WTC11 (cell line): Measurements from ENCODE around the gene RUNX1. TPM values are rescaled to one million over a fixed set of nuclear protein-coding genes. Genes with fewer than 3 reads are reported as not detected.

Experiments
- ATAC-seq: fragments of 200-7000 bp; cut with Tn5 transposase; 2 replicates; pipeline ENCODE4 v1.10.0; 2021; ENCODE audit warnings: mild to moderate bottlenecking, moderate library complexity
- CTCF ChIA-PET: fragments of 300-600 bp; sonication (Branson Sonifier 250); formaldehyde crosslinking; loops from one replicate; lab custom pipeline; 2021; ENCODE audit warnings: antibody characterized with exemption; lab: Charles Lee
- POLR2A ChIA-PET: fragments of 350-600 bp; sonication (Branson Sonifier 250); formaldehyde crosslinking; loops from one replicate; lab custom pipeline; 2021; ENCODE audit warnings: antibody characterized with exemption; lab: Charles Lee
- DNase-seq: peaks from one replicate; pipeline ENCODE4 v3.0.0; 2021; ENCODE audit warnings: low spot score
- H3K27ac Mint-ChIP-seq: 2 replicates; pipeline ENCODE4 v1.8.0; 2021; ENCODE audit warnings: mixed read lengths
- H3K27me3 Mint-ChIP-seq: 2 replicates; pipeline ENCODE4 v1.8.0; 2021; ENCODE audit warnings: low read depth, mild to moderate bottlenecking, moderate library complexity, mixed read lengths
- H3K36me3 Mint-ChIP-seq: 2 replicates; pipeline ENCODE4 v1.8.0; 2021; ENCODE audit warnings: mixed read lengths
- H3K4me1 Mint-ChIP-seq: 2 replicates; pipeline ENCODE4 v1.8.0; 2022; ENCODE audit warnings: mixed read lengths
- H3K4me3 Mint-ChIP-seq: 2 replicates; pipeline ENCODE4 v1.8.0; 2021; ENCODE audit warnings: mild to moderate bottlenecking, moderate library complexity, mixed read lengths
- H3K9me3 Mint-ChIP-seq: 2 replicates; pipeline ENCODE4 v1.8.0; 2021; ENCODE audit warnings: mixed read lengths
- CREB1 ChIP-seq: sonication (generic); formaldehyde crosslinking; IDR thresholded peaks from 2 replicates; pipeline ENCODE4 v1.8.0; 2023; ENCODE audit warnings: mild to moderate bottlenecking, missing genetic modification reagents
- ESRRA ChIP-seq: sonication (generic); formaldehyde crosslinking; IDR thresholded peaks from 2 replicates; pipeline ENCODE4 v1.8.1; 2022; ENCODE audit warnings: mild to moderate bottlenecking, missing genetic modification reagents, borderline replicate concordance
- GABPB1 ChIP-seq: sonication (generic); formaldehyde crosslinking; IDR thresholded peaks from 2 replicates; pipeline ENCODE4 v1.8.1; 2023; ENCODE audit warnings: mild to moderate bottlenecking, missing genetic modification reagents
- GTF2I ChIP-seq: fragments of 250-450 bp; sonication (Bioruptor Pico); conservative IDR thresholded peaks from 2 replicates; pipeline ENCODE4 v1.4.0; 2021; ENCODE audit warnings: mild to moderate bottlenecking
- HMGA2 ChIP-seq: fragments of 250-450 bp; sonication (Bioruptor Pico); IDR thresholded peaks from 2 replicates; pipeline ENCODE4 v1.4.0; 2021; ENCODE audit warnings: mild to moderate bottlenecking, moderate library complexity
- JAZF1 ChIP-seq: fragments of 250-450 bp; sonication (Bioruptor Pico); IDR thresholded peaks from 2 replicates; pipeline ENCODE4 v1.9.0; 2021; ENCODE audit warnings: moderate library complexity, mild to moderate bottlenecking, inconsistent platforms
- MYBL2 ChIP-seq: sonication (generic); formaldehyde crosslinking; IDR thresholded peaks from 2 replicates; pipeline ENCODE4 v1.8.1; 2023; ENCODE audit warnings: mild to moderate bottlenecking, moderate library complexity, missing genetic modification reagents
- SMAD4 ChIP-seq: sonication (generic); formaldehyde crosslinking; IDR thresholded peaks from 2 replicates; pipeline ENCODE4 v1.8.0; 2022; ENCODE audit warnings: mild to moderate bottlenecking, missing genetic modification reagents
- SOX15 ChIP-seq: fragments of 250-450 bp; sonication (Bioruptor Pico); IDR thresholded peaks from 2 replicates; pipeline ENCODE4 v1.9.0; 2021; ENCODE audit warnings: mild to moderate bottlenecking
- TP53 ChIP-seq: sonication (generic); formaldehyde crosslinking; IDR thresholded peaks from 2 replicates; pipeline ENCODE4 v1.8.1; 2023; ENCODE audit warnings: mild to moderate bottlenecking, missing genetic modification reagents
- ZBTB21 ChIP-seq: sonication (generic); formaldehyde crosslinking; IDR thresholded peaks from 2 replicates; pipeline ENCODE4 v1.8.1; 2023; ENCODE audit warnings: mild to moderate bottlenecking, missing genetic modification reagents, borderline replicate concordance
- ZNF396 ChIP-seq: fragments of 250-450 bp; sonication (Bioruptor Pico); IDR thresholded peaks from 2 replicates; pipeline ENCODE4 v1.8.0; 2021; ENCODE audit warnings: mild to moderate bottlenecking, moderate library complexity, borderline replicate concordance
- total RNA-seq: library from RNA; stranded (reverse); gene quantifications from 3 replicates; pipeline ENCODE4 v1.2.3, GENCODE V29; 2021
- TF ChIP-seq, protein P1 (sequence below): sonication (generic); formaldehyde crosslinking; IDR thresholded peaks from 2 replicates; pipeline ENCODE4 v1.8.0; 2023; ENCODE audit warnings: missing genetic modification reagents, mild to moderate bottlenecking, borderline replicate concordance
- TF ChIP-seq, protein P2 (sequence below): fragments of 250-450 bp; sonication (Bioruptor Pico); conservative IDR thresholded peaks from 2 replicates; pipeline ENCODE4 v1.9.0; 2021; ENCODE audit warnings: mild to moderate bottlenecking
- TF ChIP-seq, protein P3 (sequence below): sonication (generic); formaldehyde crosslinking; IDR thresholded peaks from 2 replicates; pipeline ENCODE4 v1.8.0; 2023; ENCODE audit warnings: missing genetic modification reagents
- TF ChIP-seq, protein P4 (sequence below): sonication (generic); formaldehyde crosslinking; IDR thresholded peaks from 2 replicates; pipeline ENCODE4 v1.8.1; 2023; ENCODE audit warnings: mild to moderate bottlenecking, missing genetic modification reagents, borderline replicate concordance
- TF ChIP-seq, protein P5 (sequence below): fragments of 250-450 bp; sonication (Bioruptor Pico); IDR thresholded peaks from 2 replicates; pipeline ENCODE4 v1.9.0; 2021; ENCODE audit warnings: mild to moderate bottlenecking

Gene RUNX1
- total RNA-seq, 1 experiment from 2014 or later: 2.2 TPM

DNA sequence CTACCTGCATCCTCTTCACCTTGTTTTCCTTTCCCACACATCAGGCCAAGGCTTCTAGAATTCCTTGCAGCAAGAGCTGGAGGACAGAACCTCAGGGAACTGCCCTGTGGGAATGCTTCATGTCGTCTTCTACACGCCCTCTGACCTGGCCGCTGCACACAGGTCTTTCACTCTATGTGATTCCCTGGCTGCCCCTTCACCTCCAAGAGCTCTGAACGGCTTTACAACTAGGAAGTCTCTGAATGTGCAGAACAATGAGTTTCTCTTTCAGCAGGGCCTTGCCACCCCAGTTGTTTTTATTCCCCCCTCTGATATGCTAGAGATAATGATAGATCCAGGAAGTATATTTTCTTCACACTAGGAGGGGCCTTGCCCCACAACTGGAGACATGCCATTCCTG, 237.7 kb downstream of the RUNX1 start:
- Mint-ChIP-seq H3K27me3 (no peaks in the 10 kb centered on the region), H3K4me3 (no peak overlapping the region), H3K36me3 (peaks cover 6% of the 10 kb centered on the region), H3K27ac (no peak overlapping the region), H3K9me3 (peaks cover 7% of the 10 kb centered on the region), H3K4me1 (peaks cover 9% of the 10 kb centered on the region)
- POLR2A ChIA-PET: interaction anchor here (0.6 kb wide), 2 partner anchors 163 to 624 kb away, joined by 3 to 4 read pairs; no protein-coding TSS in a partner anchor
- TF ChIP-seq GABPB1 (CRISPR knock-in tag): no peak
- ATAC-seq (no peak), DNase-seq (no peak)
- CTCF ChIA-PET: interaction anchor here (1.4 kb wide), 1 partner anchor 66 kb away, joined by 3 read pairs; no protein-coding TSS in a partner anchor

DNA sequence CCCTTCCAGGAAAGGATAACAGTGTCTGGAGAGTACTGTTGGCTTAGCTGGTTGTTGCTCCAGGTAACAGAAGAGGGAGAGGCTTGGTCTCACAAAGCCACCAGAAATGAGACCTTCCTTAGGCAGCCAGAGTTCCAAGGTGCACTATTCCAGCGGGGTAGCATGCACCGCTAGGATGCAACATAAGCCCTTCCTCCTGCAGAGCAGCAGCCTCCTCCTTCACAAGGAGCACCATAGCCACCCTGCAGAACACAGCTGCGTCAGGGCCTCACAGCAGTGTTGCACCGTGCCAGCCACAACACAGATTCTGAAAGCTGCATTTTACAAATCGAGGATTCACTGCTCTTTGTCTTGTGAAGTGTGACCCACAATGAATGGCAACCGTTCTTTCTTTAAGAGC, 238.3 kb downstream of the RUNX1 start:
- ChIA-PET CTCF (interaction anchor here (1.4 kb wide), 1 partner anchor 65 kb away, joined by 3 read pairs; no protein-coding TSS in a partner anchor), POLR2A (interaction anchor here (0.6 kb wide), 2 partner anchors 164 to 625 kb away, joined by 3 to 4 read pairs; no protein-coding TSS in a partner anchor)

More for the DNA sequence above, 238.3 kb downstream of the RUNX1 start:
- no peak for TF ChIP-seq JAZF1 (CRISPR knock-in tag)
- no peak for TF ChIP-seq HMGA2 (CRISPR knock-in tag)
- no peak for TF ChIP-seq GTF2I
- TF ChIP-seq, protein P1, sequence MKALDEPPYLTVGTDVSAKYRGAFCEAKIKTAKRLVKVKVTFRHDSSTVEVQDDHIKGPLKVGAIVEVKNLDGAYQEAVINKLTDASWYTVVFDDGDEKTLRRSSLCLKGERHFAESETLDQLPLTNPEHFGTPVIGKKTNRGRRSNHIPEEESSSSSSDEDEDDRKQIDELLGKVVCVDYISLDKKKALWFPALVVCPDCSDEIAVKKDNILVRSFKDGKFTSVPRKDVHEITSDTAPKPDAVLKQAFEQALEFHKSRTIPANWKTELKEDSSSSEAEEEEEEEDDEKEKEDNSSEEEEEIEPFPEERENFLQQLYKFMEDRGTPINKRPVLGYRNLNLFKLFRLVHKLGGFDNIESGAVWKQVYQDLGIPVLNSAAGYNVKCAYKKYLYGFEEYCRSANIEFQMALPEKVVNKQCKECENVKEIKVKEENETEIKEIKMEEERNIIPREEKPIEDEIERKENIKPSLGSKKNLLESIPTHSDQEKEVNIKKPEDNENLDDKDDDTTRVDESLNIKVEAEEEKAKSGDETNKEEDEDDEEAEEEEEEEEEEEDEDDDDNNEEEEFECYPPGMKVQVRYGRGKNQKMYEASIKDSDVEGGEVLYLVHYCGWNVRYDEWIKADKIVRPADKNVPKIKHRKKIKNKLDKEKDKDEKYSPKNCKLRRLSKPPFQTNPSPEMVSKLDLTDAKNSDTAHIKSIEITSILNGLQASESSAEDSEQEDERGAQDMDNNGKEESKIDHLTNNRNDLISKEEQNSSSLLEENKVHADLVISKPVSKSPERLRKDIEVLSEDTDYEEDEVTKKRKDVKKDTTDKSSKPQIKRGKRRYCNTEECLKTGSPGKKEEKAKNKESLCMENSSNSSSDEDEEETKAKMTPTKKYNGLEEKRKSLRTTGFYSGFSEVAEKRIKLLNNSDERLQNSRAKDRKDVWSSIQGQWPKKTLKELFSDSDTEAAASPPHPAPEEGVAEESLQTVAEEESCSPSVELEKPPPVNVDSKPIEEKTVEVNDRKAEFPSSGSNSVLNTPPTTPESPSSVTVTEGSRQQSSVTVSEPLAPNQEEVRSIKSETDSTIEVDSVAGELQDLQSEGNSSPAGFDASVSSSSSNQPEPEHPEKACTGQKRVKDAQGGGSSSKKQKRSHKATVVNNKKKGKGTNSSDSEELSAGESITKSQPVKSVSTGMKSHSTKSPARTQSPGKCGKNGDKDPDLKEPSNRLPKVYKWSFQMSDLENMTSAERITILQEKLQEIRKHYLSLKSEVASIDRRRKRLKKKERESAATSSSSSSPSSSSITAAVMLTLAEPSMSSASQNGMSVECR (CRISPR knock-in tag): no peak
- TF ChIP-seq, protein P2, sequence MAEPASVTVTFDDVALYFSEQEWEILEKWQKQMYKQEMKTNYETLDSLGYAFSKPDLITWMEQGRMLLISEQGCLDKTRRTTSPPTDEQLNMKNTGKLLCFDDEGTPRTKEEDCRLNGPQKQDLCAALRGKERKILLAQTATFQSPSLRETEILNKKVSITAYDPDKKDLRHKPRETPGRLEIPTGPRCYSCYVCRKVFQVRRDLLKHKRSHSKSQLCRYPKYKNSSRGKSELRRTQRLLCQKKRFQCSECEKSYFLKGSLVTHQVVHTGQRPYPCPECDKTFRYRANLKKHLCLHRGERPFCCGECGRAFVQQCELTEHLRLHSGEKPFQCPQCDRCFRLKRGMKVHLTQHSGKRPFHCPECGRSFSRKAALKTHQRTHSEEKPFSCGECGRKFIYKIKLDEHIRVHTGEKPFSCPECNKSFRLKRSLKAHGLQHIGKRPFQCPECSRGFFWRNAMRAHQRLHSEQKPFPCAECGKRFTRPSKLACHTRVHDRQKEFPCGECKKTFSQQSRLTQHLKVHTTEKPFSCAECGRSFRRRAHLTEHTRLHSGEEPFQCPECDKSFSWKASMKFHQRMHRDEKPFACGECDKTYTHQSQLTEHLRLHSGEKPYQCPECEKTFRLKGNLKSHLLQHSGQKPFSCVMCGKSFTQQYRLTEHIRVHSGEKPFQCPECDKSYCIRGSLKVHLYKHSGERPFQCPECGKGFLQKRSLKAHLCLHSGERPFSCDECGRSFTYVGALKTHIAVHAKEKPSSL: no peak
- TF ChIP-seq CREB1 (CRISPR knock-in tag): no peak
- TF ChIP-seq SMAD4 (CRISPR knock-in tag): no peak
- TF ChIP-seq ZNF396 (CRISPR knock-in tag): no peak
- TF ChIP-seq, protein P3, sequence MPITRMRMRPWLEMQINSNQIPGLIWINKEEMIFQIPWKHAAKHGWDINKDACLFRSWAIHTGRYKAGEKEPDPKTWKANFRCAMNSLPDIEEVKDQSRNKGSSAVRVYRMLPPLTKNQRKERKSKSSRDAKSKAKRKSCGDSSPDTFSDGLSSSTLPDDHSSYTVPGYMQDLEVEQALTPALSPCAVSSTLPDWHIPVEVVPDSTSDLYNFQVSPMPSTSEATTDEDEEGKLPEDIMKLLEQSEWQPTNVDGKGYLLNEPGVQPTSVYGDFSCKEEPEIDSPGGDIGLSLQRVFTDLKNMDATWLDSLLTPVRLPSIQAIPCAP (CRISPR knock-in tag): no peak
- no peak for TF ChIP-seq TP53
- TF ChIP-seq, protein P4, sequence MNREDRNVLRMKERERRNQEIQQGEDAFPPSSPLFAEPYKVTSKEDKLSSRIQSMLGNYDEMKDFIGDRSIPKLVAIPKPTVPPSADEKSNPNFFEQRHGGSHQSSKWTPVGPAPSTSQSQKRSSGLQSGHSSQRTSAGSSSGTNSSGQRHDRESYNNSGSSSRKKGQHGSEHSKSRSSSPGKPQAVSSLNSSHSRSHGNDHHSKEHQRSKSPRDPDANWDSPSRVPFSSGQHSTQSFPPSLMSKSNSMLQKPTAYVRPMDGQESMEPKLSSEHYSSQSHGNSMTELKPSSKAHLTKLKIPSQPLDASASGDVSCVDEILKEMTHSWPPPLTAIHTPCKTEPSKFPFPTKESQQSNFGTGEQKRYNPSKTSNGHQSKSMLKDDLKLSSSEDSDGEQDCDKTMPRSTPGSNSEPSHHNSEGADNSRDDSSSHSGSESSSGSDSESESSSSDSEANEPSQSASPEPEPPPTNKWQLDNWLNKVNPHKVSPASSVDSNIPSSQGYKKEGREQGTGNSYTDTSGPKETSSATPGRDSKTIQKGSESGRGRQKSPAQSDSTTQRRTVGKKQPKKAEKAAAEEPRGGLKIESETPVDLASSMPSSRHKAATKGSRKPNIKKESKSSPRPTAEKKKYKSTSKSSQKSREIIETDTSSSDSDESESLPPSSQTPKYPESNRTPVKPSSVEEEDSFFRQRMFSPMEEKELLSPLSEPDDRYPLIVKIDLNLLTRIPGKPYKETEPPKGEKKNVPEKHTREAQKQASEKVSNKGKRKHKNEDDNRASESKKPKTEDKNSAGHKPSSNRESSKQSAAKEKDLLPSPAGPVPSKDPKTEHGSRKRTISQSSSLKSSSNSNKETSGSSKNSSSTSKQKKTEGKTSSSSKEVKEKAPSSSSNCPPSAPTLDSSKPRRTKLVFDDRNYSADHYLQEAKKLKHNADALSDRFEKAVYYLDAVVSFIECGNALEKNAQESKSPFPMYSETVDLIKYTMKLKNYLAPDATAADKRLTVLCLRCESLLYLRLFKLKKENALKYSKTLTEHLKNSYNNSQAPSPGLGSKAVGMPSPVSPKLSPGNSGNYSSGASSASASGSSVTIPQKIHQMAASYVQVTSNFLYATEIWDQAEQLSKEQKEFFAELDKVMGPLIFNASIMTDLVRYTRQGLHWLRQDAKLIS (CRISPR knock-in tag): no peak
- TF ChIP-seq, protein P5, sequence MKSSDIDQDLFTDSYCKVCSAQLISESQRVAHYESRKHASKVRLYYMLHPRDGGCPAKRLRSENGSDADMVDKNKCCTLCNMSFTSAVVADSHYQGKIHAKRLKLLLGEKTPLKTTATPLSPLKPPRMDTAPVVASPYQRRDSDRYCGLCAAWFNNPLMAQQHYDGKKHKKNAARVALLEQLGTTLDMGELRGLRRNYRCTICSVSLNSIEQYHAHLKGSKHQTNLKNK (CRISPR knock-in tag): no peak
- TF ChIP-seq ESRRA (CRISPR knock-in tag): no peak
- no peak for TF ChIP-seq SOX15 (CRISPR knock-in tag)
- TF ChIP-seq MYBL2: no peak
- TF ChIP-seq ZBTB21 (CRISPR knock-in tag): no peak
- no peak for ATAC-seq
- Mint-ChIP-seq H3K27me3 (no peaks in the 10 kb centered on the region), H3K4me3 (no peak overlapping the region), H3K36me3 (peaks cover 7% of the 10 kb centered on the region), H3K9me3 (peaks cover 10% of the 10 kb centered on the region), H3K27ac (no peak overlapping the region), H3K4me1 (peaks cover 9% of the 10 kb centered on the region)
- DNase-seq: no peak
